Gastrocnemius medialis (tissue), 4 donors: Measurements from ENCODE around the gene ATXN7.

Source experiments
- CTCF ChIP-seq, 5 experiments: fragments of 450-650 bp in 3 of 5; fragments of 200-600 bp in 2 of 5; sonication (generic) in 2 of 5; IDR thresholded peaks in 4 of 5; conservative IDR thresholded peaks in 1 of 5; 1 replicate in 4 of 5; 2 replicates in 1 of 5; pipeline ENCODE4 v1.5.1; 2016 to 2019; ENCODE audit warnings: antibody characterized with exemption in 5 of 5, mild to moderate bottlenecking in 3 of 5, moderate library complexity in 3 of 5
- POLR2A ChIP-seq, 2 donors: fragments of 450-650 bp; IDR thresholded peaks; one replicate each; pipeline ENCODE4 v1.6.1; 2017; ENCODE audit warnings: antibody characterized with exemption in 2 of 2, mild to moderate bottlenecking in 2 of 2, moderate library complexity in 2 of 2

GRCh38 chr3:63963496-63963895 is 99.8 kb downstream of the ATXN7 start:
- TF ChIP-seq CTCF (IDR thresholded peaks at IDR 0.05 in 4 of 5, conservative IDR thresholded peaks at IDR 0.05 in 1 of 5) (no peak), POLR2A (IDR thresholded peaks at IDR 0.05) (no peak)
